ENCODE measurements around the gene REEP1. TPM values are rescaled to one million over a fixed set of nuclear protein-coding genes. Genes with fewer than 3 reads are reported as not detected.

Gene REEP1
- total and polyA plus RNA-seq, 2 of the 13 experiments (the other 11 are each of a cell fraction or from before 2014, with no cell fraction given) = 0.27 TPM; not detected in 1

DNA sequence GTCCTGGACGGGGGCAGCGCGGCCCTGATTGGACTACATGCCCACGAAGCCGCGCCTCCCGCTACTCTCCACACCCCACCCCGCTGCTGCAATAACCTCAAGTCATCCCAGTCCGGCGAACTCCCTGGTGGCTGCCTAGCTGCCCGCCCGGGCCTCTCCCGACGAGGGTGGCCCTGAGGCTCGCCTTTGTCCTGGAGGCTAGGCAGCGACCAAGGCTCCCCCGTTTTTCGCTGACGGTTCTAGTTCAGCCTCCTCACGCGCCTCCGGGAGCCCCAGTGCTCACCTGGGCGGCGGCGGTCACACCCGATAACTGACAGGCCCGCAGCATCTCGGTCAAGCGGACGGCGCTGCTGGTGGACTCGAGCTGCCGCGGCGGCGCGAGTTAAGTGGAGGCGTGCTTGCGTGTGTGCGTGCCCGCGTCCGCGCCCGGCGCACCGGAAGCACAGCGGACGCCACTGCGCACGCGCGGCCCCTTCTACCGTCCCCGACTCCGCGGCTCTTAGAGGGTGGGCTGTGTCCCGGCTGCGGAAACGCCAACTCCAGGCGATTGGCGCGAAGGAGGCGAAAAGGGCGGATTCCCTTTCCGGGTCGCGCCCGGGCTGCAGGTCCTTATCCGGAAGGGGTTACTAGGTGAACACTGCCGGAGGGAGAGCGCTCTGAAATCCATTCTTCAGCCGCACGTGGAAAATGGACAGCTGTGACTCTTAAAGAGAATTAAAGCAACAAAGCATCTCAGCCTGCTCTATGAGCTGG is 142.2 kb downstream of the REEP1 start, which contains the start of gene IMMT:
Gene IMMT, minus strand, starts transcription at position 408 of the 753 bp plus-strand sequence. Its CDS starts 80 bp downstream, at position 328.
- H3K79me2 ChIP-seq (ENCODE audit: insufficient read depth, low read length) = peaks cover 60% of the 10 kb centered on the region
- TF ChIP-seq, protein P1, sequence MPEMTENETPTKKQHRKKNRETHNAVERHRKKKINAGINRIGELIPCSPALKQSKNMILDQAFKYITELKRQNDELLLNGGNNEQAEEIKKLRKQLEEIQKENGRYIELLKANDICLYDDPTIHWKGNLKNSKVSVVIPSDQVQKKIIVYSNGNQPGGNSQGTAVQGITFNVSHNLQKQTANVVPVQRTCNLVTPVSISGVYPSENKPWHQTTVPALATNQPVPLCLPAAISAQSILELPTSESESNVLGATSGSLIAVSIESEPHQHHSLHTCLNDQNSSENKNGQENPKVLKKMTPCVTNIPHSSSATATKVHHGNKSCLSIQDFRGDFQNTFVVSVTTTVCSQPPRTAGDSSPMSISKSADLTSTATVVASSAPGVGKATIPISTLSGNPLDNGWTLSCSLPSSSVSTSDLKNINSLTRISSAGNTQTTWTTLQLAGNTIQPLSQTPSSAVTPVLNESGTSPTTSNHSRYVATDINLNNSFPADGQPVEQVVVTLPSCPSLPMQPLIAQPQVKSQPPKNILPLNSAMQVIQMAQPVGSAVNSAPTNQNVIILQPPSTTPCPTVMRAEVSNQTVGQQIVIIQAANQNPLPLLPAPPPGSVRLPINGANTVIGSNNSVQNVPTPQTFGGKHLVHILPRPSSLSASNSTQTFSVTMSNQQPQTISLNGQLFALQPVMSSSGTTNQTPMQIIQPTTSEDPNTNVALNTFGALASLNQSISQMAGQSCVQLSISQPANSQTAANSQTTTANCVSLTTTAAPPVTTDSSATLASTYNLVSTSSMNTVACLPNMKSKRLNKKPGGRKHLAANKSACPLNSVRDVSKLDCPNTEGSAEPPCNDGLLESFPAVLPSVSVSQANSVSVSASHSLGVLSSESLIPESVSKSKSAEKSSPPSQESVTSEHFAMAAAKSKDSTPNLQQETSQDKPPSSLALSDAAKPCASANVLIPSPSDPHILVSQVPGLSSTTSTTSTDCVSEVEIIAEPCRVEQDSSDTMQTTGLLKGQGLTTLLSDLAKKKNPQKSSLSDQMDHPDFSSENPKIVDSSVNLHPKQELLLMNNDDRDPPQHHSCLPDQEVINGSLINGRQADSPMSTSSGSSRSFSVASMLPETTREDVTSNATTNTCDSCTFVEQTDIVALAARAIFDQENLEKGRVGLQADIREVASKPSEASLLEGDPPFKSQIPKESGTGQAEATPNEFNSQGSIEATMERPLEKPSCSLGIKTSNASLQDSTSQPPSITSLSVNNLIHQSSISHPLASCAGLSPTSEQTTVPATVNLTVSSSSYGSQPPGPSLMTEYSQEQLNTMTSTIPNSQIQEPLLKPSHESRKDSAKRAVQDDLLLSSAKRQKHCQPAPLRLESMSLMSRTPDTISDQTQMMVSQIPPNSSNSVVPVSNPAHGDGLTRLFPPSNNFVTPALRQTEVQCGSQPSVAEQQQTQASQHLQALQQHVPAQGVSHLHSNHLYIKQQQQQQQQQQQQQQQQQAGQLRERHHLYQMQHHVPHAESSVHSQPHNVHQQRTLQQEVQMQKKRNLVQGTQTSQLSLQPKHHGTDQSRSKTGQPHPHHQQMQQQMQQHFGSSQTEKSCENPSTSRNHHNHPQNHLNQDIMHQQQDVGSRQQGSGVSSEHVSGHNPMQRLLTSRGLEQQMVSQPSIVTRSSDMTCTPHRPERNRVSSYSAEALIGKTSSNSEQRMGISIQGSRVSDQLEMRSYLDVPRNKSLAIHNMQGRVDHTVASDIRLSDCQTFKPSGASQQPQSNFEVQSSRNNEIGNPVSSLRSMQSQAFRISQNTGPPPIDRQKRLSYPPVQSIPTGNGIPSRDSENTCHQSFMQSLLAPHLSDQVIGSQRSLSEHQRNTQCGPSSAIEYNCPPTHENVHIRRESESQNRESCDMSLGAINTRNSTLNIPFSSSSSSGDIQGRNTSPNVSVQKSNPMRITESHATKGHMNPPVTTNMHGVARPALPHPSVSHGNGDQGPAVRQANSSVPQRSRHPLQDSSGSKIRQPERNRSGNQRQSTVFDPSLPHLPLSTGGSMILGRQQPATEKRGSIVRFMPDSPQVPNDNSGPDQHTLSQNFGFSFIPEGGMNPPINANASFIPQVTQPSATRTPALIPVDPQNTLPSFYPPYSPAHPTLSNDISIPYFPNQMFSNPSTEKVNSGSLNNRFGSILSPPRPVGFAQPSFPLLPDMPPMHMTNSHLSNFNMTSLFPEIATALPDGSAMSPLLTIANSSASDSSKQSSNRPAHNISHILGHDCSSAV (CRISPR knock-in tag; IDR thresholded peaks at IDR 0.05; ENCODE audit: borderline replicate concordance) = 0 out of 2 replicates have a peak, but pooled peaks have one; percentile 79
- no peak for TF ChIP-seq ZNF180 (CRISPR knock-in tag; IDR thresholded peaks at IDR 0.05; ENCODE audit: borderline replicate concordance, low read depth)
- TF ChIP-seq ZNF138 (CRISPR knock-in tag; IDR thresholded peaks at IDR 0.05; ENCODE audit: low read depth) = peak; percentile 96; the same call in 1 of the 2 replicates
- TF ChIP-seq, protein P2, sequence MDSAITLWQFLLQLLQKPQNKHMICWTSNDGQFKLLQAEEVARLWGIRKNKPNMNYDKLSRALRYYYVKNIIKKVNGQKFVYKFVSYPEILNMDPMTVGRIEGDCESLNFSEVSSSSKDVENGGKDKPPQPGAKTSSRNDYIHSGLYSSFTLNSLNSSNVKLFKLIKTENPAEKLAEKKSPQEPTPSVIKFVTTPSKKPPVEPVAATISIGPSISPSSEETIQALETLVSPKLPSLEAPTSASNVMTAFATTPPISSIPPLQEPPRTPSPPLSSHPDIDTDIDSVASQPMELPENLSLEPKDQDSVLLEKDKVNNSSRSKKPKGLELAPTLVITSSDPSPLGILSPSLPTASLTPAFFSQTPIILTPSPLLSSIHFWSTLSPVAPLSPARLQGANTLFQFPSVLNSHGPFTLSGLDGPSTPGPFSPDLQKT (CRISPR knock-in tag; IDR thresholded peaks at IDR 0.05; ENCODE audit: borderline replicate concordance) = peak; percentile 95; the same call in 1 of the 2 replicates
- peak; percentile 100 for TF ChIP-seq NR2C2 (CRISPR knock-in tag; IDR thresholded peaks at IDR 0.05; ENCODE audit: borderline replicate concordance)
- peak; percentile 83; the same call in 1 of the 2 replicates for TF ChIP-seq ZNF414 (CRISPR knock-in tag; IDR thresholded peaks at IDR 0.05)
- TF ChIP-seq ZNF580 (CRISPR knock-in tag; IDR thresholded peaks at IDR 0.05; ENCODE audit: borderline replicate concordance, low read depth) = peak; percentile 75; the same call in 1 of the 2 replicates
- TF ChIP-seq ZNF513 (CRISPR knock-in tag; conservative IDR thresholded peaks at IDR 0.05) = no peak; the same call in 1 of the 2 replicates
- peak; percentile 82 for TF ChIP-seq ATF1 (CRISPR knock-in tag; IDR thresholded peaks at IDR 0.05)

More for the DNA sequence above, 142.2 kb downstream of the REEP1 start, which contains the start of gene IMMT:
- Histone ChIP-seq H3K4me1 (ENCODE audit: insufficient read depth, low read length) (peaks cover 53% of the 10 kb centered on the region), H3K4me3 (replicated peaks in 1 of 3; ENCODE audit: insufficient read depth in 1 of 3, low read depth in 2 of 3, low read length in 3 of 3) (peak within 1 kb of the TSS; percentile 81 to 96 (median 91)), H3K27me3 (ENCODE audit: control insufficient read depth in 1 of 2, insufficient read depth in 2 of 2, low read length in 2 of 2) (no peaks in the 10 kb centered on the region; a peak in 1 of 5 replicates), H3K36me3 (replicated peaks in 1 of 2; ENCODE audit: control insufficient read depth in 1 of 2, insufficient read depth in 2 of 2, low read length in 2 of 2) (peaks cover 0 to 6% of the 10 kb centered on the region in 2 experiments; a peak in 4 of 5 replicates), H4K20me1 (ENCODE audit: insufficient read depth, low read length) (peaks cover 20% of the 10 kb centered on the region), H2AFZ (ENCODE audit: low read length) (peak within 1 kb of the TSS; percentile 38), H3K9ac (ENCODE audit: insufficient read depth, low read depth, low read length) (peak within 1 kb of the TSS; percentile 95), H3K4me2 (ENCODE audit: low read depth, low read length) (peak within 1 kb of the TSS; percentile 98), H3K27ac (ENCODE audit: extremely low read length, insufficient read depth, low read length) (peak within 1 kb of the TSS; percentile 95), H3K9me3 (ENCODE audit: low read length) (no peaks in the 10 kb centered on the region)
- intact Hi-C loops (cut with micrococcal nuclease; ENCODE audit: unreplicated experiment) = loop anchor here (1.0 to 5.0 kb wide), 3 partner anchors 16 to 245 kb away; partner anchors contain the start of genes POLR1A and PTCD3
- FAIRE-seq = peak; percentile 72
- ChIA-PET POLR2A (interaction anchor here (0.9 to 4.0 kb wide), 12 partner anchors 9 to 248 kb away, joined by 4 to 21 read pairs (median 5); partner anchors contain the start of genes KDM3A, POLR1A and PTCD3), CTCF (ENCODE audit: low intra/inter-chr PET ratio, low total read pairs) (no interaction called here)
- WGBS (ENCODE audit: low lambda C conversion rate) = 1% methylated on average over 54 of the region's 74 CpGs
- no TSS peak for BruUV-seq (replicated peaks)
- peak; percentile 97 for DNase-seq (ENCODE audit: low spot score)
- in situ Hi-C loops (cut with HindIII; ENCODE audit: extremely low pct_ligation_motif_present, low pct_unique_long_range_greater_than_20kb) = no loop called here
- peak; percentile 95 for ATAC-seq
